ENCODE data around the gene SATB1.

- TF ChIP-seq MYC (IDR thresholded peaks at IDR 0.05; ENCODE audit: low read depth, low read length) = no peak
- no peak for TF ChIP-seq CTCF (IDR thresholded peaks at IDR 0.05; ENCODE audit: low read depth, low read length)
- TF ChIP-seq, protein P1, sequence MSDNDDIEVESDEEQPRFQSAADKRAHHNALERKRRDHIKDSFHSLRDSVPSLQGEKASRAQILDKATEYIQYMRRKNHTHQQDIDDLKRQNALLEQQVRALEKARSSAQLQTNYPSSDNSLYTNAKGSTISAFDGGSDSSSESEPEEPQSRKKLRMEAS (IDR thresholded peaks at IDR 0.05; ENCODE audit: low read depth, low read length) = no peak
- TF ChIP-seq POLR2A (IDR thresholded peaks at IDR 0.05; ENCODE audit: extremely low read depth, insufficient read length) = no peak
These were observed 14.9 kb downstream of the SATB1 start for GRCh38 chr3:18410205-18410604.

Data from NB4 (cell line).